Glomerular endothelial cell (primary cell): ENCODE data around the gene LAMA1. TPM values are rescaled to one million over a fixed set of nuclear protein-coding genes. Genes with fewer than 3 reads are reported as not detected.

Experiments
- DNase-seq: peaks from one replicate; pipeline ENCODE4 v3.0.0-alpha.2; 2011; ENCODE audit warnings: low read depth, low spot score; ENCODE audit errors: extremely low read depth
- total RNA-seq: library from RNA; depleted of rRNA; stranded (reverse); fragments of >200 nt; gene quantifications from 2 replicates; pipeline ENCODE4 v1.2.3, GENCODE V29; 2015

The LAMA1 gene
- total RNA-seq, 1 donor from 2014 or later: 2.5 TPM

DNA sequence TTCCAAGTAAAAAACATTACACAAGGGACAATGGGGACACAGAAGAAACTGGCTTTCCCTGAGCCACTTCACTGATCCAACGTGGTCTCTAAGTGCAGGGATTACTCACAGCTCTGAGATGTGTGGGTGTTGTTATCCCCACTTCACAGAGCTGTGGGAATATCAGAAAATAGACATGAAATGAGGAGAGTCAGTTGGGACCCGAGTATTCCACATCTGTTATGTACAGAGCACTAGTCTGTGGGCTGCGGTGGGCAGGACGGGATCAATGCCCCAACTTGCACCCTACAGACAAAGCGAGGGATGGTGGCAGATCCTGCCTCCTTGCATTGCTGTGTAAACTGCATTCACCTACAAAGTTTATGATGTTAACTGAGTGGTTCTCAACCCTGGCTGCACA lies 11.7 kb downstream of the LAMA1 start:
- no peak for DNase-seq

DNA sequence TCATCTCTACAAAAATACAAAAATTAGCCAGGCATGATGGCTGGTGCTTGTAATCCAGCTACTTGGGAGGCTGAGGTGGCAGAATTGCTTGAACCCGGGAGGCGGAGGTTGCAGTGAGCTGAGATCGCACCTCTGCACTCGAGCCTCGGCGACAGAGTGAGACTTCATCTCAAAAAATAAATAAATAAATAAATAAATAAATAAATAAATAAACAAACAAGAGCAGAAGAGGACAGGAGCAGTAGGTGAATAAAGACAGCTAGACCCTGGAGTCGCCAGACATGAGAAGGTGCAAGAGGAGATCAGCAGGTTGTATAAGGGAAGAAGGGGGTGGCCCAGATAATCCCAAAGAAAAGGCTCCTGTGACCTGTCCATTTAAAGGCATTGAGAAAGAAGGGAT lies 12.3 kb downstream of the LAMA1 start:
- no peak for DNase-seq

DNA sequence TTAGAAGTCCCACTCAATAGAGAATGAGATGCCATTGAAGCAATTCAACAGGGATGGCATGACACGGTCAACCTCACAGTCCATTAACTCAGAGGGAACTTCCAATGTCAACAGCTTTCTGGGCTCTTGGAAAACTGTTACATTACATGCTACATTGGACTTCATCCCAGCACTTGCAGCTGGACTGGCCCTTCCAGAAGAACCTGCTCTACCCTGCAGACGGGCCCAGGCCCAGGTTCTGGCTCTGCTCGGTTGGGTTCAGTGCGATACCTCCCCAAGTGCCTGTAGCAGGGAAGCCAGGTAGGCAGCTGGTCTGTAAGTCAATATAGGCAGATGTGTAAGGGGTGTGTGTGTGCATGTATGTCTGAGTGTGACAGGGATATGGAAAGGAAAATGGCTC lies 12.9 kb downstream of the LAMA1 start:
- DNase-seq: no peak

DNA sequence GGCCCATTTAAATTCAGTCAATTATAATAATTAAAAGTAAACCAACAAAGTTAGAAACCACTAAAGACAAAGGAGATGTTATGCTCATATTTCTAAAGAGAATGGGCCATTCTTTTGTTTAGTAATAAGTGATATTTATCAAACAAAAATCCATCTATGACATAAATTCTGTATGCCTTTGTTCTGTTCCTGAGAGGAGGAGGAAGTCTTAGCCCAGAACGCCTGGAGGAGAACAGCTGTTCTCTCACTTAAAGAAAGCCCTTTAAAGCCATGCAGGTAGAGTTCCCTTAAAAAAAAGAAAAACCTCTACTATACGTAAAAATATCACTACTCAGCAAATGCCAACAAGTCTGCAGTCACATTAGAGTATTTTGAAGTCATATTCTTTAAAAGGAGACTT lies 15.5 kb downstream of the LAMA1 start:
- DNase-seq: no peak

GRCh38 chr18:7096838-7097237 lies 20.8 kb downstream of the LAMA1 start:
- DNase-seq: no peak

DNA sequence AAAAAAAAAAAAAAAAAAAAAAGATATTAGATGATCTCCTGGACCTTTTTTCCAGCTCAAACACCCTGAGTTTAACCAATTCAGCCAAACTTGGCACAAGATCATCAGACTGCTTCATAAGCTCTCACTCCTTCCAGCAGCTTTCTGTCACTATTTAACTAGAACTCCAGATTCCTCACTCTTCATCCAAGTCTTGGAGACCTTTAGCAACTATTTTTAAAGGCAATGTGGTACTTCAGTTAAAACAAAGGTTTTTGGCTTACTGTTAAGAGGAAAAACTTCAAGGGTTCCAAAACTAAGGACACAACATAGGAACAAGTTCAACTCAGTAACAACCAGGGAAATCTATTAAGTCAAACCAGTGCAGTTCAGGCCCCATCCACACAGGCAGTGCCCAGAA lies 23.2 kb downstream of the LAMA1 start:
- no peak for DNase-seq

DNA sequence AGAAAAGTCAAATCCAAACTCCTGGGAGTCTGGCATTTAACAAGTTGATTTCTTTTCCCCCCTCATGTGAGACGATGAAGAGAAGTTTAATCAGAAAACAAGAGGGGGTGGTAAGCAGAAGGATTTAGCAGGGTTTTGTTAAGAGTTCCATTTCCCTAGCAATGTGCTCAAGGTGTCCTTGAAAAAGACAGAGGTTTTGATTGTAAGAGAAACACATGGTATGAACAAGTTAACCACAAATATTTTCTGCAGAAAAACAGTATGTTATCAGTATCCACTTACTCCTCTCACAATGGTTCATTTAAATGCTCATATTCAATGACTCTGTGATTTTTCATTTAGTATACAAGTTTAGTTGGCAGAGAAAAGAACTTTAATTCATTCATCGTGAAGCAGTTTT lies 26.8 kb downstream of the LAMA1 start:
- DNase-seq: no peak

DNA sequence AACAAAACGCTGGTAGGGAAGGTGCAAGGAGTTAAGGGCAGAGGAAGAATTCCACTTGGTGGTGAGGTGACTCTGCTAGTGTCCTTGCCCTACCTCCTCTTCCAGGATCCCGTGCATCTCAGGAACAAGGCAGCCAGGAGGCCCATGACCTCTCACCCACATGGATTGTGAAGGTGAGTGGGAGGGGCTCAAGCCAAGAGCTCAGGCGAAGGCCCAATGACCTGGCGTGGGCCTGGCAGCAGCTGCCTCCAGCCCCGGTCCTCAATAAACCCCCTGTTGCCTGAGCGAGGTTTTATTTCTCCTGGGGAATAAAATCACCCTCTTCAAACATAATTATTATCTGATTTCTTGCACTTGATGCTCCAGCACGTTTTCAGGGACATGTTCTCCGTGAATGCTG lies 28.2 kb downstream of the LAMA1 start:
- no peak for DNase-seq

- DNase-seq: no peak
Observed at GRCh38 chr18:7084080-7085065, 33.2 kb downstream of the LAMA1 start.

GRCh38 chr18:7082671-7083070 lies 34.9 kb downstream of the LAMA1 start:
- DNase-seq: no peak

- DNase-seq: no peak
Observed at GRCh38 chr18:7079231-7079630, 38.4 kb downstream of the LAMA1 start.

DNA sequence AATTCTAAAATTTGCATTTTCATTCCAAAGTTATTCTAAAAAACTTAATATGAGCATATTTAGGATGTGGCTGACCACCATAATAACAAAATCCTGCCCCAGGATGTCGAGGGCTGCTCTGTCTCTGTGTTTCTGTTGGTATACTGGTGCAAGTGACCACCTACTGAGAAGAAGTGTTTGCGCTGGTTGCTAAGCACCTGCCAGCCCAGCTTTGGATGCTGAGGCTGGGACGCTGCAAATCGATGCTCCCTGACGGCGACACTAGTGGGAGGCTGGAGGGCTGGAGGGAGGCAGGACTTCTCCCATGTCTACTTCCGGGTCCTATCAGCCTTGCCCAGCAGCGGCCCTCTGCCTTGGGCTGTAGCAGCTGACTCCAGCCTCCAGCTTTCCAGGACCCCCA lies 45.0 kb downstream of the LAMA1 start:
- DNase-seq: no peak

DNA sequence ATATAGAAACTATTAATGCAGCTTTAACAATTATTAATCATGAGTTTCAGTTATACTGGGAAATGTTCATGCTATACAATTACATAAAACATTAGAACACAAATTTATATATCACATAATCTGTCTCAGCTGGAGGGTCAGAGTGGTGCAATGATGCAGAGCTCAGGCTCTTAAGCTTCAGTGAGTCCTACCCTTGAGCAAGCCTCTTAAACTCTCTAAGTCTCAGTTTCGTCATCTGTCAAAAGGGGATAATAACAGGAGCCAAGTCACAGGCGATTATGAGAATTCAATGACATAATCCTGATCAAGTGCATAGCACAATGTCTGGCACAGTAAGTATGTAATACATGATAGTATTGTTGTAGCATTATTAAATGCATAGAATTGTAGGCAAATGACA lies 46.0 kb downstream of the LAMA1 start:
- no peak for DNase-seq

- no peak for DNase-seq
Observed at GRCh38 chr18:7070466-7070865, 47.1 kb downstream of the LAMA1 start.

DNA sequence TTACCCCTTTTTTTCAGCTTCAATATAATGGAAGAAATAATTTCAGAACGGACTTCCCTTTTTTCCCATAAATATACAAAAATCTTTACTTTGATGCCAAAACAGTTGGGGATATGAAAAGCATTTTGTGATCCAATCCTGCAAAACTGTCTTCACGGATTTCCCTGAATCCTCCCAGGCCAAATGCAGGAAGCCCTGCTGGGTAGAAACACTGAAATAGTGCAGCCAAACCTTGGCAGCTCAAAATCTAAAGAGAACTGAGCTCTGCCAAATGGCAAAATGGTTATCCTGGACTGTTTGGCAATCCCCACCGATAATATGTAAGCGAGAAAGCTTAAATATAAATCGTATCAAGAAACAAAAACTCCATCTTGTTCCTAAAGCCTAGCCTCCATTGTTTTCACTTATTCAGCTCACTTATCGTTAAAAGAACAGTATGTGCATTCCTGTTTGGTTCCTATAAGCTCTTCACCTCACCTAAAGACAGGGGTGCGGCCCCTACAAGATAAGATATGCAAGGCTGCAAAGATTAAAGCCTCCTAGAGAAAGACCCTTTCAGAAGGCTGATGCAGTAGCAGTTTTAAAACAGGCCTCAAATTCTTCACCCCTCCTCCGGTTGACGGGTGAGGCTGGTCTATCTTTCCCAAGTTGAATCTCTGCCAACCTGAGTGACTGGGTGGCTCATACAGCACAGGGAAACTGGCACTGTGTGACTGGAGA lies 48.6 kb downstream of the LAMA1 start:
- no peak for DNase-seq

GRCh38 chr18:7066965-7067555 lies 50.5 kb downstream of the LAMA1 start:
- DNase-seq: no peak

- no peak for DNase-seq
Observed at GRCh38 chr18:7065736-7066135, 51.9 kb downstream of the LAMA1 start.

DNA sequence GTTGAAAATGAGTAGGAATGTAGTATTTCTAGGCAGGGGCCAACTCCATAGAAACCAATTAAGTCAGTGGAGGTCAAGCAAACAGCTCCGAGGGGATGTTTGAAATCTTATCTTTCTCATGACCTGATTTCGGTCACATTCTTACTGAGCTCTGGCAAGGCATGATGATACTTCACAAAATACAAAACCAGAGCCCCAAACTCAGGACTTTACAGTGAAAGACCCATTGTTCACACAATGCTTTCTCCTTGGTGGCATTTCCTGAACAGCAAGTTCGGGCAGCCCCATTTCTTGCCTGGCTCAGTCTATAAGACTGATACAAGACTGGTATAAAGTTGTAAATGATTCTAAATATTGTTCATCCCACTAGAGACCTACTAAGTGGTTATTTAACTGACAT lies 53.3 kb downstream of the LAMA1 start:
- no peak for DNase-seq

DNA sequence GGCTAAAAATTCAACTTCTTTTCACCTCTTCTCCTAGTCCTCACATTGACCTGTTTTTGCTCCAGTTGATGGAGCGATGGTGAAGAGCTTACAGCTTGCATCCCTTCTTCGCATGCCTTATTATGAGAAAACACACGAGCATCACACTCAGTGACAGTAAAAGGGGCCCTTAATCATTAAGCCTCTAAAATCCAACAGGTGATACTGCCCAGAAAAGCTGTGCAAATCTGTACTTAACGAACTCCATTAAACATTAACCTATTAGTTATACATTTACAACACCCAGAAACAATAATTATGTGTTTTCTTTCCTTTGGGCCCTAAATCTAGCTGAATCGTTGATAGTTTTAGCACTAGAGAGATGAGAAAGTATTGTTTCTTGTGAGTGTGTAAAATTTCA lies 54.8 kb downstream of the LAMA1 start:
- DNase-seq: no peak

- DNase-seq: no peak
Observed at GRCh38 chr18:7062236-7062635, 55.4 kb downstream of the LAMA1 start.

- no peak for DNase-seq
Observed at GRCh38 chr18:7059276-7059675, 58.3 kb downstream of the LAMA1 start.

- no peak for DNase-seq
Observed at GRCh38 chr18:7056026-7056425, 61.6 kb downstream of the LAMA1 start.
